T-helper 9 cell (primary cell): ENCODE results near the gene TTLL9.

Source experiments
- DNase-seq: peaks from one replicate; pipeline ENCODE4 v3.0.0-alpha.2; 2020

The TTLL9 gene

GRCh38 chr20:31837896-31838397 is 32.5 kb upstream of the TTLL9 start:
- no peak for DNase-seq

- DNase-seq, result no peak
These were observed 31.7 kb upstream of the TTLL9 start for GRCh38 chr20:31838646-31839292.

DNA sequence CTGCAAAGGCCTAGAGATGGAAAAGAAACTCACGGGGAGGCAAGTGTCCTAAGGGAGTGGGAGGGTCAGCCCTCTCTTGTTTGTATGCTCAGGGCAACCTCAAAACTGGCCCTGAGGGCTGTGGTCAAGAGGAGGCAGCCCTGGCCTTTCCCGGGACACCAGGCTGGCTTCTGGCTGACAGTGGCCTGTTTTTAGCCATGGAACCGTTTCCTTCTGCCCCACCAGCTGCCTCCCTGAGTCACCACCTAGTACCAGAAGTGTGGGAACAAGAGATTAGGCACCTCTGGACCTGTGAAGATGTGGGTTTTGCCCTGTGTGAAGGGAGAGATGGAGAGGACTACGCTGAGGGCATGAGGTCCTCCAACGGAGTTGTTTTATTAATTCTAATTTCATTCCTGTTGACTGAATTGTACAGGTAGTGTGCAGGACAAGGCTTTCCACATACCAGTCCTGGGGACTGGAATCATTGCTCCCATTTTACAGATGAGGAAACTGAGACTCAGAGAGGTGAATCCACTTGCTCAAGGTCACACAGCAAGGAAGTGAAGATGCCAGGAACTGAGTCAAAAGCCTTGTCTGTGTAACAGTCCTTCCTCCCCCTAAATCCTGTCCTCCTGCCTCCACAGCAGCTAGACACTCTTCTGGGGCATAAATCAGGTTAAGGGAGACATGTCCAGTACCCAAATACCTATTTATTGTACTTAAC is 30.5 kb upstream of the TTLL9 start:
- no peak for DNase-seq

- DNase-seq, result no peak
These were observed 29.3 kb upstream of the TTLL9 start for GRCh38 chr20:31840906-31841816.

DNA sequence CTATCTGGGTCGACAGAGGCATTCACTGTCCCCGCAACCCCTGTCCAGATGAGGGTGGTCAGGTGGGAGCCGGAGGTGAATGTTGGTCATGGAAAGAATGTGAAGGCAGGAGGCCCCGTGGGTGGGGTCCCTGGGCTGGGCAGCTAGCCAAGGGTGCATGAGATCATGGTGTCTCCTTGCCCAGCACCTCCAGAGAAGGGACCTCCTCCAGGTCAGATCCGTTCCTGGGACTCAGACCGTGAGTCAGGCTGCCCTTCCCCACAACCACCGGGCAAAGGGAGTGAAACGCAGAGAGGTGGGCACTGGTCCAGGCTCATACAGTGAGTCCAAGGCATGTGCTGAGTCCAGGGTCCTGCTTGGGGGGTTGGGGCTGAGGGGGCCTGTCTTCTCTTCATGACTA is 28.5 kb upstream of the TTLL9 start:
- DNase-seq, result no peak

DNA sequence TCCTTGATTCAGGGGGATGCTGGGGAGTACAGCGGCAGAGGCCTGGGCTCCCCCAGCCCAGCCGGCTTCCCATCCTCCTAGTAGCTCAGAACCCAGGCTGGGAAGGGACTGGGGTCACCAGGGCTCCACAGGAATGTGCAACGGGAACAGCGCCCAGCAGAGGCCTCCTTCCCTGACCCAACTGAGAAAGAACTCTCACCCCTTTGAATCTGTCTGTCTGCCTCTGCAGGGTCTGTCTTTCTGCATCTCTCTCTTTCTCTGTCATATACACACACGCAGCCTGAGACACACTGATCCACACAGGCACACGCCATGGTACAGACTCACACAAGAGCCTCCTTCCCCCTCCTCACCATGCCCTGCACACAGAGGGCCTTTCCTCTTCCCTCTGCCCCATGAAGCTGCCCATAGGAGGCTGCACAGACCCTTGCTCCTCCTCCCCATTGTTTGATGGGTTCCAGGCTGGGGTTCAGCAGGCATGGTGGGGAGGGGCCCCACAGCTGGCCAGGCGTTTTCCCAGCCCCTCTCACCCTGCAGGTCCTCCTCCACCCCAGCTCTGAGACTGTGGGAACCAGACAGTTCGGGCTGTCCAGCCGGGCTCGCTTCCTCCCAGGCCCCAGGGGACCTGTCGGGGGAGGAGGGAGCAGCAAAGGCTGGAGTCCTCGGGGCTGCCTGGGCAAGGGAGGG is 27.8 kb upstream of the TTLL9 start:
- no peak for DNase-seq

DNA sequence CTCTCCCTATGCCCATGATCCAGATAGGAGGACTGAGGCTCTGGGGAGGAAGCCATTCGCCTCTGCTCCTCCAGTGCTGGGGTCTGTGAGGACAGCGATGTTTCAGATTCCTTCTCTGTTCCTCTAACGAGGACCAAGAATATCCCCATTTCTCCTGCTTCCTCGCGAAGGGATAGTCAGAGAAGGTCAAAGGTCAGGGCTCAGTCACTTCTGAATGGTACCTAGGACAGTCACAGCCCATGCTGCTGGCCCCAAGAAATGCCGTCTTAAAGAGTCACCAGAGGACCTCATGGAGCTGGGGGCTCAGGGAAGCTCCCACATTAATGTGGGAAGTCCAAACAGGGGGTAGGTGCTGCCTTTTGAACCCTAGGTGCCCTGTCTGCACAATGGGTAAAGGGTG is 27.1 kb upstream of the TTLL9 start:
- no peak for DNase-seq

- no peak for DNase-seq
These were observed 26.6 kb upstream of the TTLL9 start for GRCh38 chr20:31843881-31844280.

GRCh38 chr20:31844737-31845299 is 25.6 kb upstream of the TTLL9 start:
- no peak for DNase-seq

- no peak for DNase-seq
These were observed 25.1 kb upstream of the TTLL9 start, which contains the start of gene FOXS1 for GRCh38 chr20:31845300-31845863. Gene FOXS1, minus strand, starts transcription at chr20:31845604. Its CDS starts 62 bp downstream, at chr20:31845542.

DNA sequence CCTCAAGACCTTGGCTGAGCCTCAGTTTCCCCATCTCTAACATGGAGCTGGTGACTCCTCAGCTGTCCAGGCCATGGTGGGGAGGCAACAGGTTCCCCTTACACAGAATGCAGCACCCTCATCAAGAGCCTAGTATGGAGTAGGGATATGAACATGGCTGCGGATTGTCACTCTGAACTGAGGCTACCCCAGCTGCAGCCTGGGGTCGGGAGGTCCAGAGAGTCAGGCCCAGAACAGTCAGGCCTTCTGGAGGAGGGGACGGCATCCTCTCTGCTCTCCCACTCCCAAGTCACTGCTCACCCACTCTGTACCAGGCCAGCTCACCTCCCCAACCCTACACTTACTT is 23.7 kb upstream of the TTLL9 start:
- no peak for DNase-seq

DNA sequence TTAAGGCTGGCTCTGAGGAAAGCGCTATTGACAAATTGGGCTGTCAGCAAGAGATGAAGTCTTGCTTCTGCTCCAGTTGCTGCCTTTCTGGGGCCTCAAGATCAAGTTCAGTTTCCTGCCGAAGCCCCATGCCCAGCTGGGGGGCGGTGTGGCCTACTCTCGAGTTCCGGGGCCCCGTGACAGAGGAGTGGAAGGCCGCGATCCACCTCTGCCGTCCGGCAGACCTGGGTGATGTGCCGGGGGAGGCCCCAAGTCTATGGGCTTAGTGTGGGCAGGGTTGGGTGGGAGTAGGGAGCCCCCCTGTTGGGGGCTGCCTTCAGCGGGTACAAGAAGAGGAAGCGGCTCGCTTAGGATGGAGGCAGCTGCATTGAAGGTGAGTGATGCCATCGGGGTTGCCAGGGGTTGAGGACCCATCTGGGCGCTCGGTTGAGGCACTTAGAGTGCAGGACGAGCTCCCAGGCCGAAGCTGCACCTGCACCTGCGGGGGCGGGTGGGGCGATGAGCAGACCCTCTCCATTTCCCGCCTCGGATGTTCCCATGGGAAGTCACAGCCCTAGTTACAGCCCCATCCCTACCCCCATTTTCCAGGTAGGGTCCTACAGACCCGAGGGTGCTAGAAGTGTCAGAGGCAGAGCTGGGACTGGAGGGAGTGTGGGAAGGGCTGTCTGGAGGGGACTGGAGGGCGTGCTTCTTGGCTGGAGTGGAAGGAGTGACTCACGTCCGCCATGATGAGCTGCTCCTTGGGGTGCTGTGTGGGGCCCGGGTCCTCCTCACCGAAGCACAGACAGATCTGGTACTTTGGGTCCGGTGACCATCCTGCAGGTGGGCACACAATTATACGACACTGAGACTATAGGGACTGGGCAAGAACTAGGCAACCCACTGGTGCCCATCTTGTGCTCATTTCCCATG is 22.1 kb upstream of the TTLL9 start:
- no peak for DNase-seq

- DNase-seq, result no peak
These were observed 21.0 kb upstream of the TTLL9 start for GRCh38 chr20:31849306-31849930.

GRCh38 chr20:31851240-31851955 is 19.0 kb upstream of the TTLL9 start:
- no peak for DNase-seq

- DNase-seq, result no peak
These were observed 17.0 kb upstream of the TTLL9 start for GRCh38 chr20:31853481-31853880.

GRCh38 chr20:31856516-31856915 is 13.9 kb upstream of the TTLL9 start:
- no peak for DNase-seq

DNA sequence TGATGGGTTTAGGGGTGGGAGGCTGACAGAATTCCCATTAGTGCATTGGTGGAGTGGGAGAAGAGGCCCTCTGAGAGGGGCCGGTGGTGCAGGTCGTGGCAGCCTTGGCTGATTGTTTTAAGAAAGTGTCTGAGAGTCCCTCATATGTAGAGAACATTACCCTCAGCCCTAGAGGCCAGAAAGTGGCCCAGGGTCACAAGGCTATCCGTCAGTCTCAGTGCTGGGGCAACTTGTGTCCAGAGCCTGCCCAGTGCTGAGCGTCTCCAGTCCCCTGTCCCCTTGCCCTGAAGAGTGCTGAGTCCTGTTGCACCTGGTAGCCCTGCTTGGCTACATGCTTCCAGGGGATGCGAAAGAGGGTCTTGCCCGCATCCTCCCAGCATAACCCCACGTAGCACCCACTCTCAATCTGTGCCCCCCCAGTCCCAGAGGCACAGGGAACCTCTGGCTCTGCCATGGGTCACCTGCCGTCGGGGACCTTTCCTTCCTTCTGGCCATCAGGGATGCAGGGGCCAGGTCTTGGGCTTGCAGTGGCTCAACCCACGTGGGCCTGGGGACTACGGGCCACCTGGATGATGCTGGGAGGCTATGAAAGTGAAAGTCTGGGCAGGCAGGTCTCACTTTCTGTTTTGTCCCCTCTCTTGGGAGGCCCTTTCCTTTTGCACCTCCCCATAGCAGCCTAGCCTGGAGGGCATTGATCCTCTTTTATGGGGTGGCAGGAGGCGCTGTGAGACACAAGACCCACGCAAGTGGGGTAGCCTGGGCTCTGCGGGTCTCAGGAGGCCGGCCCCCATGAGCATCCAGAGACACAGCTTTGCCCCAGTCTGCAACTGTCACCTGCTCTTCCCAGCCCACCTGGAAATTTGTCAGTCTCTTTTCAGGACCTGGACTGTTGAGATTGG is 12.3 kb upstream of the TTLL9 start:
- no peak for DNase-seq

GRCh38 chr20:31858760-31859083 is 11.7 kb upstream of the TTLL9 start:
- DNase-seq, result no peak
